Nephron (organoid): ENCODE data around the gene PPARG.

Source experiments
- H3K27ac Mint-ChIP-seq, 3 experiments: 2 replicates each; pipeline ENCODE4 v1.8.0; 2020; ENCODE audit warnings: mixed read lengths in 3 of 3, mild to moderate bottlenecking in 2 of 3, moderate library complexity in 1 of 3
- H3K27me3 Mint-ChIP-seq: 2 replicates; pipeline ENCODE4 v1.8.0; 2021; ENCODE audit warnings: low read depth, mild to moderate bottlenecking, moderate library complexity, mixed read lengths
- H3K36me3 Mint-ChIP-seq: 2 replicates; pipeline ENCODE4 v1.8.0; 2020; ENCODE audit warnings: low read depth, mixed read lengths
- H3K4me1 Mint-ChIP-seq: 2 replicates; pipeline ENCODE4 v1.8.0; 2020; ENCODE audit warnings: mixed read lengths
- H3K4me3 Mint-ChIP-seq, 3 experiments: 2 replicates each; pipeline ENCODE4 v1.8.0; 2020; ENCODE audit warnings: mild to moderate bottlenecking in 3 of 3, mixed read lengths in 3 of 3, moderate library complexity in 2 of 3
- H3K9me3 Mint-ChIP-seq: 2 replicates; pipeline ENCODE4 v1.8.0; 2020; ENCODE audit warnings: mixed read lengths
- TF ChIP-seq, protein P1 (sequence below), 3 experiments: fragments of 200-600 bp; sonication (generic); IDR thresholded peaks; one replicate each; pipeline ENCODE4 v1.5.0; 2021; ENCODE audit warnings: antibody characterized with exemption in 3 of 3; ENCODE audit not compliant: unreplicated experiment in 3 of 3

The PPARG gene

DNA sequence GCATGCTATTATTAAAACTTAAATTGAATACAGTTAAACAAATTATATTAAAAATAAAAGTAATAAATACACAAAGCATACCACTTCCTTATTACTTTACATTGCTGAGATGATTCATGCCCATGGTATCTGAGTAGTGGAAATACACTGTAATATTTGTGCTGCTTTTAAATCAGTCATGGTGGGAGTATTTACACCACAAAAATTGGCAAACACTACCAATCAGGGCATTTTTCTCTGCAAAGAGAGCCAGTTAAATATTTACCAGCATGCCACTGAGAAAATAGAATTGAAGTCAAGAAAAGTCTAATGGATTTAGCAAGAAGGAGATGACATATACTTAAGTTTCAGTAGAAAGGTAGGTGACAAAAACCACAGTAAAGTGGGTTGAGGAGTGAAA, 19.6 kb downstream of the PPARG start:
- no peaks in the 10 kb centered on the region for H3K36me3 Mint-ChIP-seq
- H3K27ac Mint-ChIP-seq = no peak overlapping the region
- peaks cover 4% of the 10 kb centered on the region for H3K27me3 Mint-ChIP-seq
- TF ChIP-seq, protein P1, sequence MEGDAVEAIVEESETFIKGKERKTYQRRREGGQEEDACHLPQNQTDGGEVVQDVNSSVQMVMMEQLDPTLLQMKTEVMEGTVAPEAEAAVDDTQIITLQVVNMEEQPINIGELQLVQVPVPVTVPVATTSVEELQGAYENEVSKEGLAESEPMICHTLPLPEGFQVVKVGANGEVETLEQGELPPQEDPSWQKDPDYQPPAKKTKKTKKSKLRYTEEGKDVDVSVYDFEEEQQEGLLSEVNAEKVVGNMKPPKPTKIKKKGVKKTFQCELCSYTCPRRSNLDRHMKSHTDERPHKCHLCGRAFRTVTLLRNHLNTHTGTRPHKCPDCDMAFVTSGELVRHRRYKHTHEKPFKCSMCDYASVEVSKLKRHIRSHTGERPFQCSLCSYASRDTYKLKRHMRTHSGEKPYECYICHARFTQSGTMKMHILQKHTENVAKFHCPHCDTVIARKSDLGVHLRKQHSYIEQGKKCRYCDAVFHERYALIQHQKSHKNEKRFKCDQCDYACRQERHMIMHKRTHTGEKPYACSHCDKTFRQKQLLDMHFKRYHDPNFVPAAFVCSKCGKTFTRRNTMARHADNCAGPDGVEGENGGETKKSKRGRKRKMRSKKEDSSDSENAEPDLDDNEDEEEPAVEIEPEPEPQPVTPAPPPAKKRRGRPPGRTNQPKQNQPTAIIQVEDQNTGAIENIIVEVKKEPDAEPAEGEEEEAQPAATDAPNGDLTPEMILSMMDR (IDR thresholded peaks at IDR 0.05; ENCODE audit: unreplicated experiment in 3 of 3) = no peak
- H3K9me3 Mint-ChIP-seq = no peaks in the 10 kb centered on the region
- no peak overlapping the region for H3K4me3 Mint-ChIP-seq
- H3K4me1 Mint-ChIP-seq = no peaks in the 10 kb centered on the region

DNA sequence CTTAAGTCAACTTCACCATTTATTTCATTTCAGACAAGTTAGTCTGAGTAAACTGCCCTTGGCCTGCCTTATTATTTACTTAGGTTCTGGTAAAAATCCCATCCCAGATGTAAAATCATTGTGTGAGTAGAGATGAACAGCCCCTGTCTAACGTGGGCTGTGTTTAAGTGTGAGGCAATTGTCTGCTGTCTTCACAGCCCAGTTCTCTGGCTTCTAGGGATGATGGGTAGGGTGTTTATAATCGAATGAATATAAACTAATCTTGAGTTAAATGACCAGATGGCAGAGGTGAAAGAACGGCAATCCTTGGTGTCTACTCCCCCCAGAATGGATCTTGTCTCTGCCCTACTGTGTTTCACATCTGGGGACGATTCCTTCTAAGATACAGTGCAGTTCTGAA, 20.8 kb downstream of the PPARG start:
- no peaks in the 10 kb centered on the region for H3K36me3 Mint-ChIP-seq
- H3K9me3 Mint-ChIP-seq = no peaks in the 10 kb centered on the region
- no peak overlapping the region for H3K4me3 Mint-ChIP-seq
- H3K4me1 Mint-ChIP-seq = no peaks in the 10 kb centered on the region
- no peak overlapping the region for H3K27ac Mint-ChIP-seq
- TF ChIP-seq, protein P1 (IDR thresholded peaks at IDR 0.05; ENCODE audit: unreplicated experiment in 3 of 3) = no peak
- peaks cover 4% of the 10 kb centered on the region for H3K27me3 Mint-ChIP-seq

DNA sequence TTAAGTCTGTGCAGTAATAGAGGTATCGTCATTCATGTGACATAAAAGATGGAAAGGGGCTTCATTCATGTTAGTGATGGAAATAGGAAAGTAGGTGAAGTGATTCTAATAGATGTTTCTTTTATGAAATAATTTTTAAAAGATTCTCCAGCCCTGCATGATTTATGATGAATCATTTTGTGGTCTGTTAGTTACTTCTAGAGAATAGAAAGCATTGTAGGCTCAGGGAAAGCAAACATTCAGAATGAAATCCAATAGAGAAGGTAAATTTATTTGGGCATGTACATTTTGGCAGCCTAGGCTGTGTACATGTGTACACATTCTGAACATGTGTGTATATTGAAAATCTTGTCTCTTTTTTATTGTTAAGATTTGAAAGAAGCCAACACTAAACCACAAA, 23.1 kb downstream of the PPARG start:
- Mint-ChIP-seq H3K4me1 (peaks cover 5% of the 10 kb centered on the region), H3K9me3 (no peaks in the 10 kb centered on the region), H3K4me3 (no peak overlapping the region), H3K36me3 (no peaks in the 10 kb centered on the region), H3K27me3 (peaks cover 4% of the 10 kb centered on the region), H3K27ac (no peak overlapping the region)
- TF ChIP-seq, protein P1 (IDR thresholded peaks at IDR 0.05; ENCODE audit: unreplicated experiment in 3 of 3) = no peak

DNA sequence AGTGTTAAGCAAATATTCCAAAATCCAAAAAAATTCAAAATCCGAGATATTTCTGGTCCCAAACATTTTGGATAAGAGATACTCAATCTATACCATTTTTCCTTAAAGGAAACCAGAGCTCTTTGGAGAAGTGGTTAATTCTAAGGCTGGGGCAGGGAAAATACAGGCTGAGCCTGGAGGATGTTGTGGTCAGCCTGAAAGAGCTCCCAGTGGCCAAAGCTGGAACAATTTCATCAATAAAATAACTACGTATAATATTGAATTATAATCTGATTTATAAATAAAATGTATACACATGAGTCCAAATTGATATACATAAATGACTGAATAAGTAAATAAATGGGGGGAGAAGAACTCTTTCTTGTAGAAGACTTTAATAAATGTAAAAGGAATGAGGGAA, 24.6 kb downstream of the PPARG start:
- Mint-ChIP-seq H3K4me3 (no peak overlapping the region), H3K27ac (no peak overlapping the region), H3K36me3 (no peaks in the 10 kb centered on the region), H3K9me3 (no peaks in the 10 kb centered on the region), H3K4me1 (peaks cover 5% of the 10 kb centered on the region), H3K27me3 (no peaks in the 10 kb centered on the region)
- TF ChIP-seq, protein P1 (IDR thresholded peaks at IDR 0.05; ENCODE audit: unreplicated experiment in 3 of 3) = no peak

GRCh38 chr3:12316253-12316652, 27.4 kb downstream of the PPARG start:
- H3K27ac Mint-ChIP-seq = peak overlapping the region; percentile 40 to 74 (median 52)
- H3K4me1 Mint-ChIP-seq = peaks cover 15% of the 10 kb centered on the region
- no peak overlapping the region for H3K4me3 Mint-ChIP-seq
- TF ChIP-seq, protein P1 (IDR thresholded peaks at IDR 0.05; ENCODE audit: unreplicated experiment in 3 of 3) = no peak
- no peaks in the 10 kb centered on the region for H3K36me3 Mint-ChIP-seq
- no peaks in the 10 kb centered on the region for H3K27me3 Mint-ChIP-seq
- H3K9me3 Mint-ChIP-seq = no peaks in the 10 kb centered on the region

DNA sequence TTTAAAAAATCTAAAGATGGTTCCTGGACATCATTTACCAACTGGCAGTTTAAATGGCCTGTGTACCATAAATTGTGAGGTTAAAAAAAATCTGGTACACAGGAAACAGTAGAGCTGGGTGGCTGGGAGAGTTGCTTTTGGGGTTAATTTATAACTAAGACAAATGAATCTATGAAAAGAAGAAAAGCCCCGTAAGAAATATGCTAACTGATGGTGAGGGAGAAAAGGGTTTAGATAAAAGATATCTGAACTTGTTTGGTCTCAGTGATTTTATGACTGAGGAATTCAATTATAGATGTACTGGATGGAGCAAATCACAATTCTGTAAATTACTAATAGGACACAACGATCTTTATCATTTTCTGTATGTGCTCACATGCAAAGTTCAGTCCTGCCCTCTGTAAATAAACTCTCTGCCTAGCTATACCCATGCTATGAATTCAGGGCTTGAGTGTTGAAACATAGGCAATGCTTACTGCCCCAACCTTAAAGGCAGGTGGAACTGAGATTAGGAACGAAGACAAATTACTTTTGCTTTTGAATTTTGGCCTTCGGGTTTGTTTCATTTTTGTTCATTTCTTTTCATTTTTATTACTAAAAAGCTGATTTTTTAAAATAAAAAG, 28.0 kb downstream of the PPARG start:
- H3K27me3 Mint-ChIP-seq = no peaks in the 10 kb centered on the region
- H3K4me3 Mint-ChIP-seq = no peak overlapping the region
- peak overlapping the region; percentile 74 to 82 (median 81) for H3K27ac Mint-ChIP-seq
- H3K36me3 Mint-ChIP-seq = no peaks in the 10 kb centered on the region
- TF ChIP-seq, protein P1 (IDR thresholded peaks at IDR 0.05; ENCODE audit: unreplicated experiment in 3 of 3) = no peak
- peaks cover 15% of the 10 kb centered on the region for H3K4me1 Mint-ChIP-seq
- no peaks in the 10 kb centered on the region for H3K9me3 Mint-ChIP-seq
